H9 (cell line): ENCODE results near the gene SLC9A1. TPM values are rescaled to one million over a fixed set of nuclear protein-coding genes. Genes with fewer than 3 reads are reported as not detected.

Experiments
- DNase-seq: peaks from one replicate; pipeline ENCODE4 v3.0.0-alpha.2; 2017
- H2AFZ ChIP-seq: one replicate; pipeline ENCODE4 v1.6.1; 2013; ENCODE audit warnings: mild to moderate bottlenecking, low read length, control low read depth, moderate library complexity
- H2AK5ac ChIP-seq: 2 replicates; pipeline ENCODE4 v1.6.1; 2013; ENCODE audit warnings: low read length, control low read depth, mixed read lengths; ENCODE audit not compliant: insufficient read length
- H2BK120ac ChIP-seq: one replicate; pipeline ENCODE4 v1.6.1; 2013; ENCODE audit warnings: low read depth, mild to moderate bottlenecking, low read length, control low read depth, inconsistent platforms; ENCODE audit not compliant: poor library complexity, severe bottlenecking
- H2BK12ac ChIP-seq: 2 replicates; pipeline ENCODE4 v1.6.1; 2013; ENCODE audit warnings: low read length, control low read depth, mixed read lengths, low read depth; ENCODE audit not compliant: insufficient read length
- H2BK15ac ChIP-seq: 2 replicates; pipeline ENCODE4 v1.6.1; 2013; ENCODE audit warnings: low read depth, low read length, control low read depth
- H2BK20ac ChIP-seq: one replicate; pipeline ENCODE4 v1.6.1; 2013; ENCODE audit warnings: low read depth, mild to moderate bottlenecking, low read length, control low read depth, inconsistent platforms; ENCODE audit not compliant: poor library complexity, severe bottlenecking
- H2BK5ac ChIP-seq: 2 replicates; pipeline ENCODE4 v1.6.1; 2013; ENCODE audit warnings: low read length, control low read depth, mixed read lengths; ENCODE audit not compliant: insufficient read length
- H3K14ac ChIP-seq: 2 replicates; pipeline ENCODE4 v1.6.1; 2013; ENCODE audit warnings: low read length, control low read depth; ENCODE audit not compliant: insufficient read depth
- H3K18ac ChIP-seq: 2 replicates; pipeline ENCODE4 v1.6.1; 2013; ENCODE audit warnings: low read depth, mild to moderate bottlenecking, mixed read lengths, low read length, control low read depth; ENCODE audit not compliant: insufficient read length
- H3K23ac ChIP-seq: 2 replicates; pipeline ENCODE4 v1.6.1; 2013; ENCODE audit warnings: low read length, control low read depth, mixed read lengths, low read depth; ENCODE audit not compliant: insufficient read length
- H3K23me2 ChIP-seq: 2 replicates; pipeline ENCODE4 v1.6.1; 2013; ENCODE audit warnings: low read depth, mild to moderate bottlenecking, mixed read lengths, low read length, control low read depth; ENCODE audit not compliant: insufficient read length, poor library complexity, severe bottlenecking
- H3K27ac ChIP-seq: 2 replicates; pipeline ENCODE4 v1.5.1; 2013; ENCODE audit warnings: low read length, control low read depth, mixed read lengths, low read depth; ENCODE audit not compliant: insufficient read length
- H3K27me3 ChIP-seq: 2 replicates; pipeline ENCODE4 v1.6.1; 2013; ENCODE audit warnings: low read length, control low read depth, inconsistent platforms; ENCODE audit not compliant: insufficient read depth
- H3K4ac ChIP-seq: 2 replicates; pipeline ENCODE4 v1.6.1; 2013; ENCODE audit warnings: low read depth, mild to moderate bottlenecking, control low read depth, inconsistent platforms, low read length, moderate library complexity
- H3K4me1 ChIP-seq: 2 replicates; pipeline ENCODE4 v1.6.1; 2013; ENCODE audit warnings: low read length, control low read depth, inconsistent platforms; ENCODE audit not compliant: insufficient read depth
- H3K4me2 ChIP-seq: 2 replicates; pipeline ENCODE4 v1.6.1; 2013; ENCODE audit warnings: low read length, control low read depth, mixed read lengths; ENCODE audit not compliant: insufficient read length, insufficient read depth
- H3K56ac ChIP-seq: 2 replicates; pipeline ENCODE4 v1.6.1; 2013; ENCODE audit warnings: low read depth, mild to moderate bottlenecking, mixed read lengths, low read length, control low read depth; ENCODE audit not compliant: insufficient read length
- H3K79me1 ChIP-seq: 2 replicates; pipeline ENCODE4 v1.6.1; 2013; ENCODE audit warnings: low read depth, mild to moderate bottlenecking, moderate library complexity, low read length, control low read depth, inconsistent platforms; ENCODE audit not compliant: insufficient read depth, poor library complexity, severe bottlenecking
- H3K79me2 ChIP-seq: 2 replicates; pipeline ENCODE4 v1.6.1; 2013; ENCODE audit warnings: low read length, control low read depth, inconsistent platforms; ENCODE audit not compliant: insufficient read depth
- H3K9ac ChIP-seq: 2 replicates; pipeline ENCODE4 v1.6.1; 2013; ENCODE audit warnings: low read length, control low read depth, mixed read lengths; ENCODE audit not compliant: insufficient read length; ENCODE audit errors: extremely low read depth
- H3K9me3 ChIP-seq: one replicate; pipeline ENCODE4 v1.6.1; 2013; ENCODE audit warnings: low read depth, low read length, inconsistent platforms; ENCODE audit not compliant: control insufficient read depth
- H3T11ph ChIP-seq: one replicate; pipeline ENCODE4 v1.6.1; 2013; ENCODE audit warnings: mild to moderate bottlenecking, low read length, control low read depth, inconsistent platforms
- H4K20me1 ChIP-seq: one replicate; pipeline ENCODE4 v1.6.1; 2013; ENCODE audit not compliant: control insufficient read depth, insufficient read length, insufficient read depth
- H4K5ac ChIP-seq: 2 replicates; pipeline ENCODE4 v1.6.1; 2013; ENCODE audit warnings: low read depth, mild to moderate bottlenecking, mixed read lengths, low read length, control low read depth; ENCODE audit not compliant: insufficient read length
- H4K8ac ChIP-seq: replicated peaks from 2 replicates; pipeline ENCODE4 v1.6.1; 2013; ENCODE audit warnings: low read length, control low read depth, mixed read lengths, low read depth; ENCODE audit not compliant: insufficient read length
- H4K91ac ChIP-seq: 2 replicates; pipeline ENCODE4 v1.6.1; 2013; ENCODE audit warnings: low read depth, mild to moderate bottlenecking, moderate library complexity, mixed read lengths, low read length, control low read depth; ENCODE audit not compliant: insufficient read length
- H3K27ac Mint-ChIP-seq, 3 experiments: 2 replicates in 2 of 3; 3 replicates in 1 of 3; pipeline ENCODE4 v1.8.0; 2020 to 2021; ENCODE audit warnings: mixed read lengths in 3 of 3, mild to moderate bottlenecking in 1 of 3, moderate library complexity in 1 of 3
- H3K27me3 Mint-ChIP-seq: 2 replicates; pipeline ENCODE4 v1.8.0; 2021; ENCODE audit warnings: low read depth, mild to moderate bottlenecking, moderate library complexity, mixed read lengths
- H3K36me3 Mint-ChIP-seq, 3 experiments: 2 replicates in 2 of 3; 3 replicates in 1 of 3; pipeline ENCODE4 v1.8.0; 2020 to 2021; ENCODE audit warnings: low read depth in 3 of 3, mixed read lengths in 3 of 3; ENCODE audit not compliant: insufficient read depth in 1 of 3
- H3K4me1 Mint-ChIP-seq, 2 experiments: 2 replicates each; pipeline ENCODE4 v1.8.0; 2020; ENCODE audit warnings: mixed read lengths in 2 of 2
- H3K4me3 Mint-ChIP-seq, 2 experiments: 2 replicates in 1 of 2; 3 replicates in 1 of 2; pipeline ENCODE4 v1.8.0; 2020 to 2021; ENCODE audit warnings: mild to moderate bottlenecking in 2 of 2, mixed read lengths in 2 of 2, moderate library complexity in 1 of 2
- H3K9me3 Mint-ChIP-seq, 2 experiments: 2 replicates in 1 of 2; 3 replicates in 1 of 2; pipeline ENCODE4 v1.8.0; 2020; ENCODE audit warnings: mild to moderate bottlenecking in 2 of 2, mixed read lengths in 2 of 2, moderate library complexity in 1 of 2
- WGBS: extraction: QIAGEN DNeasy Blood & Tissue Kit; methylation state at CpG from one replicate; pipeline ENCODE4 v1.1.7; 2013; ENCODE audit warnings: missing lambda C conversion rate, low lambda C conversion rate, mixed read lengths; ENCODE audit not compliant: insufficient read length; ENCODE audit errors: extremely low coverage; 5-methylcytosine and 5-hydroxymethylcytosine counted together
- total RNA-seq: library from RNA; stranded (reverse); gene quantifications from 2 replicates; pipeline ENCODE4 v1.2.1, GENCODE V29; 2021
- TF ChIP-seq, protein P1 (sequence below): fragments of 200-600 bp; sonication (generic); conservative IDR thresholded peaks from 3 replicates; pipeline ENCODE4 v1.8.0; 2021; ENCODE audit warnings: antibody characterized with exemption, mild to moderate bottlenecking

Gene SLC9A1
- total RNA-seq, 1 experiment from 2014 or later: 20.8 TPM

DNA sequence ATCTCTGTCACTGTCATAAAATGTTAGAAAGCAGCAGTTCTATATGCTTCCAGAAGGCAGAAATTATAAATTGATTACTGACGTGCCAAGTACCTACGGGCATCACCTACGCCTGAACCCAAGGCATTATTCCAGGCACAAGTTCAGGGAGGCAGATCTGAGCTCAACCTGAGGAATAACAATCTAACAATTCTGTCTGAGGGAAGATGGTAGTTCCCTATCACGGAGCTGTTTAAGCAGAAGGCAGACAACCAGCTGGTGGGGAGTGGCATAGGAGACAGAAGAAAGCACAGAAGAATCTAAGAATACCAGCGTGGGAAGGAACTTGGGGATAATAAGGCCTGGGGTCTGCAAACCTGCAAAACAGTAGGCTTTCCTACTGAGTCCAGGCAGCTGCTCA lies 40.4 kb downstream of the SLC9A1 start:
- Histone ChIP-seq H2BK20ac (no peak overlapping the region), H3K79me1 (no peaks in the 10 kb centered on the region), H2BK12ac (no peak overlapping the region), H3T11ph (no peak overlapping the region), H3K4me2 (no peak overlapping the region), H3K27me3 (no peaks in the 10 kb centered on the region), H2AFZ (no peak overlapping the region), H3K4me1 (no peaks in the 10 kb centered on the region), H3K14ac (no peak overlapping the region), H4K5ac (no peak overlapping the region), H2AK5ac (no peak overlapping the region), H2BK5ac (no peak overlapping the region), H4K91ac (no peak overlapping the region), H3K9ac (no peak overlapping the region), H3K18ac (no peak overlapping the region), H3K27ac (no peak overlapping the region), H3K4ac (no peak overlapping the region), H3K23ac (no peak overlapping the region), H4K20me1 (no peaks in the 10 kb centered on the region), H3K79me2 (no peaks in the 10 kb centered on the region), H4K8ac (no peak overlapping the region), H3K9me3 (no peaks in the 10 kb centered on the region), H2BK15ac (no peak overlapping the region), H3K56ac (no peak overlapping the region), H2BK120ac (no peak overlapping the region), H3K23me2 (no peaks in the 10 kb centered on the region)
- Mint-ChIP-seq H3K27me3 (no peaks in the 10 kb centered on the region; the same call in 1 of the 2 replicates), H3K9me3 (no peaks in the 10 kb centered on the region), H3K27ac (no peak overlapping the region; a peak in 2 of 7 replicates), H3K36me3 (peaks cover under 1 to 6% (median 2%) of the 10 kb centered on the region in 3 experiments; a peak in 6 of 7 replicates), H3K4me3 (no peak overlapping the region), H3K4me1 (peaks cover 6 to 15% of the 10 kb centered on the region in 2 experiments)
- WGBS: no CpG with 5 or more reads among the region's 5 CpGs
- TF ChIP-seq, protein P1, sequence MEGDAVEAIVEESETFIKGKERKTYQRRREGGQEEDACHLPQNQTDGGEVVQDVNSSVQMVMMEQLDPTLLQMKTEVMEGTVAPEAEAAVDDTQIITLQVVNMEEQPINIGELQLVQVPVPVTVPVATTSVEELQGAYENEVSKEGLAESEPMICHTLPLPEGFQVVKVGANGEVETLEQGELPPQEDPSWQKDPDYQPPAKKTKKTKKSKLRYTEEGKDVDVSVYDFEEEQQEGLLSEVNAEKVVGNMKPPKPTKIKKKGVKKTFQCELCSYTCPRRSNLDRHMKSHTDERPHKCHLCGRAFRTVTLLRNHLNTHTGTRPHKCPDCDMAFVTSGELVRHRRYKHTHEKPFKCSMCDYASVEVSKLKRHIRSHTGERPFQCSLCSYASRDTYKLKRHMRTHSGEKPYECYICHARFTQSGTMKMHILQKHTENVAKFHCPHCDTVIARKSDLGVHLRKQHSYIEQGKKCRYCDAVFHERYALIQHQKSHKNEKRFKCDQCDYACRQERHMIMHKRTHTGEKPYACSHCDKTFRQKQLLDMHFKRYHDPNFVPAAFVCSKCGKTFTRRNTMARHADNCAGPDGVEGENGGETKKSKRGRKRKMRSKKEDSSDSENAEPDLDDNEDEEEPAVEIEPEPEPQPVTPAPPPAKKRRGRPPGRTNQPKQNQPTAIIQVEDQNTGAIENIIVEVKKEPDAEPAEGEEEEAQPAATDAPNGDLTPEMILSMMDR: no peak
- no peak for DNase-seq
